Smooth muscle cell (in vitro differentiated cells): ENCODE measurements around the gene PIK3CD. TPM values are rescaled to one million over a fixed set of nuclear protein-coding genes. Genes with fewer than 3 reads are reported as not detected.

ENCODE experiments used
- DNase-seq: peaks from one replicate; lab custom pipeline; 2025; ENCODE audit not compliant: unreplicated experiment; lab: John Stamatoyannopoulos, UW
- H2AFZ ChIP-seq: fragments of 200-600 bp; sonication (generic); 2 replicates; pipeline ENCODE4 v1.6.0; 2016; ENCODE audit warnings: antibody characterized with exemption, low read depth, mild to moderate bottlenecking
- H3F3A ChIP-seq: fragments of 200-600 bp; sonication (generic); 2 replicates; pipeline ENCODE4 v1.6.0; 2017; ENCODE audit warnings: antibody characterized with exemption, low read depth
- H3K27ac ChIP-seq: fragments of 200-600 bp; sonication (generic); 2 replicates; pipeline ENCODE4 v1.5.1; 2016; ENCODE audit warnings: low read depth, mild to moderate bottlenecking
- H3K27me3 ChIP-seq: fragments of 200-600 bp; sonication (generic); 2 replicates; pipeline ENCODE4 v1.6.1; 2016; ENCODE audit warnings: low read depth, mild to moderate bottlenecking
- H3K36me3 ChIP-seq: fragments of 200-600 bp; sonication (generic); 2 replicates; pipeline ENCODE4 v1.5.1; 2016; ENCODE audit warnings: low read depth
- H3K4me1 ChIP-seq: fragments of 200-600 bp; sonication (generic); 2 replicates; pipeline ENCODE4 v1.5.1; 2016; ENCODE audit warnings: low read depth
- H3K4me2 ChIP-seq: fragments of 200-600 bp; sonication (generic); 2 replicates; pipeline ENCODE4 v1.6.0; 2016; ENCODE audit warnings: mild to moderate bottlenecking
- H3K4me3 ChIP-seq: fragments of 200-600 bp; sonication (generic); 2 replicates; pipeline ENCODE4 v1.5.1; 2016; ENCODE audit warnings: mild to moderate bottlenecking
- H3K79me2 ChIP-seq: fragments of 200-600 bp; sonication (generic); 2 replicates; pipeline ENCODE4 v1.6.0; 2016; ENCODE audit warnings: low read depth, mild to moderate bottlenecking
- H3K9ac ChIP-seq: fragments of 200-600 bp; sonication (generic); 2 replicates; pipeline ENCODE4 v1.6.0; 2016; ENCODE audit warnings: low read depth
- H3K9me3 ChIP-seq: fragments of 200-600 bp; sonication (generic); replicated peaks from 2 replicates; pipeline ENCODE4 v1.5.1; 2016; ENCODE audit warnings: low read depth
- H4K20me1 ChIP-seq: fragments of 200-600 bp; sonication (generic); 2 replicates; pipeline ENCODE4 v1.6.0; 2016; ENCODE audit warnings: low read depth
- CTCF ChIP-seq: fragments of 200-600 bp; sonication (generic); IDR thresholded peaks from 2 replicates; pipeline ENCODE4 v1.5.1; 2017; ENCODE audit warnings: borderline replicate concordance, mild to moderate bottlenecking, antibody characterized with exemption; ENCODE audit not compliant: insufficient read depth, poor library complexity, severe bottlenecking
- WGBS: methylation state at CpG from one replicate; pipeline ENCODE4 v1.1.7; 2016; ENCODE audit warnings: low lambda C conversion rate; 5-methylcytosine and 5-hydroxymethylcytosine counted together
- polyA plus RNA-seq: library from polyadenylated mRNA; unstranded; fragments of >200 nt; fragmentation: Nextera tagmentation; extraction: Ambion mirVana; gene quantifications from 2 replicates; pipeline ENCODE4 v1.2.1, GENCODE V29; 2016
- total RNA-seq: library from RNA; depleted of rRNA; stranded (reverse); fragments of >200 nt; gene quantifications from 2 replicates; pipeline ENCODE4 v1.2.3, GENCODE V29; 2014

PIK3CD gene
- total and polyA plus RNA-seq, 2 experiments from 2014 or later: 3.9 to 4.1 TPM

- no peaks in the 10 kb centered on the region for H3F3A ChIP-seq
- TF ChIP-seq CTCF: peak; percentile 50
- no peak overlapping the region for H3K9ac ChIP-seq
- no peak for DNase-seq
- no peak overlapping the region for H3K27ac ChIP-seq
- no peak overlapping the region for H3K4me2 ChIP-seq
- H4K20me1 ChIP-seq: no peaks in the 10 kb centered on the region
- no peaks in the 10 kb centered on the region for H3K79me2 ChIP-seq
- no peaks in the 10 kb centered on the region for H3K36me3 ChIP-seq
- no peak overlapping the region for H3K4me3 ChIP-seq
- H3K9me3 ChIP-seq: no peaks in the 10 kb centered on the region
- WGBS: 66% methylated on average over 29 of the region's 29 CpGs
- H3K27me3 ChIP-seq: no peaks in the 10 kb centered on the region
- H2AFZ ChIP-seq: no peak overlapping the region
- H3K4me1 ChIP-seq: no peaks in the 10 kb centered on the region
Observed at GRCh38 chr1:9721606-9722377, 70.3 kb downstream of the PIK3CD start.

GRCh38 chr1:9722378-9722749 is 70.8 kb downstream of the PIK3CD start:
- Histone ChIP-seq H3K9ac (no peak overlapping the region), H3F3A (no peaks in the 10 kb centered on the region), H3K27me3 (no peaks in the 10 kb centered on the region), H4K20me1 (no peaks in the 10 kb centered on the region), H3K36me3 (no peaks in the 10 kb centered on the region), H3K4me1 (no peaks in the 10 kb centered on the region), H3K4me2 (no peak overlapping the region), H3K9me3 (no peaks in the 10 kb centered on the region), H3K79me2 (no peaks in the 10 kb centered on the region), H3K4me3 (no peak overlapping the region), H3K27ac (no peak overlapping the region), H2AFZ (no peak overlapping the region)
- no peak for DNase-seq
- 89% methylated on average over 10 of the region's 10 CpGs for WGBS
- TF ChIP-seq CTCF: no peak

- Histone ChIP-seq H3K4me1 (no peaks in the 10 kb centered on the region), H3K4me3 (no peak overlapping the region), H3K4me2 (no peak overlapping the region), H3F3A (no peaks in the 10 kb centered on the region), H4K20me1 (no peaks in the 10 kb centered on the region), H3K36me3 (no peaks in the 10 kb centered on the region), H3K9ac (no peak overlapping the region), H3K9me3 (no peaks in the 10 kb centered on the region), H2AFZ (no peak overlapping the region), H3K79me2 (no peaks in the 10 kb centered on the region), H3K27ac (no peak overlapping the region), H3K27me3 (no peaks in the 10 kb centered on the region)
- DNase-seq: no peak
- no peak for TF ChIP-seq CTCF
- 97% methylated on average over 14 of the region's 14 CpGs for WGBS
Observed at GRCh38 chr1:9723068-9723805, 71.7 kb downstream of the PIK3CD start.
